Measurements from ENCODE around the gene TBC1D13. TPM values are rescaled to one million over a fixed set of nuclear protein-coding genes. Genes with fewer than 3 reads are reported as not detected.

Gene TBC1D13
- total and polyA plus RNA-seq, 2 of the 13 experiments (the other 11 are each of a cell fraction or from before 2014, with no cell fraction given) = 17.9 to 19.7 TPM

DNA sequence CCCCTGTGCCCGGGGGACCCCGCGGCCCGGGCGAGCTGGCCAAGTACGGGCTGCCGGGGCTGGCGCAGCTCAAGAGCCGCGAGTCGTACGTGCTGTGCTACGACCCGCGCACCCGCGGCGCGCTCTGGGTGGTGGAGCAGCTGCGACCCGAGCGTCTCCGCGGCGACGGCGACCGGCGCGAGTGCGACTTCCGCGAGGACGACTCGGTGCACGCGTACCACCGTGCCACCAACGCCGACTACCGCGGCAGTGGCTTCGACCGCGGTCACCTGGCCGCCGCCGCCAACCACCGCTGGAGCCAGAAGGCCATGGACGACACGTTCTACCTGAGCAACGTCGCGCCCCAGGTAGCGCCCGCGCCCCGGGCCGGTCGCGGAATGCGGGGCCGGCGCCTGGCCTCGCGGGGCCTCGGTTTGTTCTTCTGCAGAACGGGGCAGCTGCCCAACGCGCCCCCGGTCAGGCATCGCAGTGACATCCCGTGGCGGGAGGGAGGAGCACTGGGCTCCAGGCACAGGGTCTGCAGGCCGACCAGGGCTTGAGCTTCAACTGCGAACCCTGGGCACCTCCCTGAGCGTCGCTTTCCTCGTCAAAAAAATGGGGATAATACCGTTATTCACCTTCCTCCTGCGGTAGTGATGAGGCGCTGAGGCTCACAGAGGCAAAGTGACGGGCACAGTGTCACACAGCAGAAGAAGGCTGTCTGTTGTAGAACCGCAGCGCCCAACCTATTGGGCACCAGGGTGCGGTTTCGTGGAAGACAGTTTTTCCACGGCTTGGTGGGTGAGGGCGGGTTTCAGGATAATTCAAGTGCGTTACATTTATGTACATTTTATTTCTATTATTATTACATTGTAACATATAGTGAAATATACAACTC is 32.0 kb downstream of the TBC1D13 start (continued):
- TF ChIP-seq, protein P1, sequence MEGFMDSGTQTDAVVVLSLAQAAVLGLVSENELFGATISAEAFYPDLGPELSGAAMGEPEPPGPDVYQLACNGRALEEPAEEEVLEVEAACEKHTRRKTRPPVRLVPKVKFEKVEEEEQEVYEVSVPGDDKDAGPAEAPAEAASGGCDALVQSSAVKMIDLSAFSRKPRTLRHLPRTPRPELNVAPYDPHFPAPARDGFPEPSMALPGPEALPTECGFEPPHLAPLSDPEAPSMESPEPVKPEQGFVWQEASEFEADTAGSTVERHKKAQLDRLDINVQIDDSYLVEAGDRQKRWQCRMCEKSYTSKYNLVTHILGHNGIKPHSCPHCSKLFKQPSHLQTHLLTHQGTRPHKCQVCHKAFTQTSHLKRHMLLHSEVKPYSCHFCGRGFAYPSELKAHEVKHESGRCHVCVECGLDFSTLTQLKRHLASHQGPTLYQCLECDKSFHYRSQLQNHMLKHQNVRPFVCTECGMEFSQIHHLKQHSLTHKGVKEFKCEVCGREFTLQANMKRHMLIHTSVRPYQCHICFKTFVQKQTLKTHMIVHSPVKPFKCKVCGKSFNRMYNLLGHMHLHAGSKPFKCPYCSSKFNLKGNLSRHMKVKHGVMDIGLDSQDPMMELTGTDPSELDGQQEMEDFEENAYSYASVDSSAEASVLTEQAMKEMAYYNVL (CRISPR knock-in tag; IDR thresholded peaks at IDR 0.05; ENCODE audit: borderline replicate concordance) = peak; percentile 50; the same call in 1 of the 2 replicates
- TF ChIP-seq FOSL2 (CRISPR knock-in tag; IDR thresholded peaks at IDR 0.05) (no peak), ZNF296 (CRISPR knock-in tag; conservative IDR thresholded peaks at IDR 0.05) (no peak), YY1 (IDR thresholded peaks at IDR 0.05; ENCODE audit: insufficient read depth, insufficient replicate concordance, low read depth, low read length) (no peak), NR2F6 (IDR thresholded peaks at IDR 0.05) (no peak), NR2F6 (CRISPR knock-in tag; IDR thresholded peaks at IDR 0.05) (no peak), ZBTB38 (CRISPR knock-in tag; IDR thresholded peaks at IDR 0.05) (peak; percentile 77), YEATS4 (CRISPR knock-in tag; IDR thresholded peaks at IDR 0.05; ENCODE audit: borderline replicate concordance) (no peak; the same call in none of the 2 replicates), REST (IDR thresholded peaks at IDR 0.05; ENCODE audit: borderline replicate concordance in 1 of 2, low read depth in 1 of 2, low read length in 2 of 2) (no peak), DNMT1 (CRISPR knock-in tag; IDR thresholded peaks at IDR 0.05) (0 out of 2 replicates have a peak, but pooled peaks have one; percentile 70), ATF7-NPFF (CRISPR knock-in tag; IDR thresholded peaks at IDR 0.05; ENCODE audit: low read depth) (peak; percentile 79), SOX6 (IDR thresholded peaks at IDR 0.05) (no peak), SOX6 (CRISPR knock-in tag; IDR thresholded peaks at IDR 0.05) (peak; percentile 16; the same call in 1 of the 2 replicates), ZNF343 (CRISPR knock-in tag; IDR thresholded peaks at IDR 0.05) (no peak; the same call in 1 of the 2 replicates), HOXA7 (CRISPR knock-in tag; IDR thresholded peaks at IDR 0.05) (no peak), CEBPG (CRISPR knock-in tag; IDR thresholded peaks at IDR 0.05) (no peak), ZNF563 (CRISPR knock-in tag; IDR thresholded peaks at IDR 0.05) (peak; percentile 89), ZBTB7A (CRISPR knock-in tag; IDR thresholded peaks at IDR 0.05) (no peak), KLF9 (CRISPR knock-in tag; IDR thresholded peaks at IDR 0.05; ENCODE audit: low read depth) (no peak), KDM5B (CRISPR knock-in tag; IDR thresholded peaks at IDR 0.05; ENCODE audit: borderline replicate concordance) (no peak; the same call in 1 of the 2 replicates)
- TF ChIP-seq, protein P2, sequence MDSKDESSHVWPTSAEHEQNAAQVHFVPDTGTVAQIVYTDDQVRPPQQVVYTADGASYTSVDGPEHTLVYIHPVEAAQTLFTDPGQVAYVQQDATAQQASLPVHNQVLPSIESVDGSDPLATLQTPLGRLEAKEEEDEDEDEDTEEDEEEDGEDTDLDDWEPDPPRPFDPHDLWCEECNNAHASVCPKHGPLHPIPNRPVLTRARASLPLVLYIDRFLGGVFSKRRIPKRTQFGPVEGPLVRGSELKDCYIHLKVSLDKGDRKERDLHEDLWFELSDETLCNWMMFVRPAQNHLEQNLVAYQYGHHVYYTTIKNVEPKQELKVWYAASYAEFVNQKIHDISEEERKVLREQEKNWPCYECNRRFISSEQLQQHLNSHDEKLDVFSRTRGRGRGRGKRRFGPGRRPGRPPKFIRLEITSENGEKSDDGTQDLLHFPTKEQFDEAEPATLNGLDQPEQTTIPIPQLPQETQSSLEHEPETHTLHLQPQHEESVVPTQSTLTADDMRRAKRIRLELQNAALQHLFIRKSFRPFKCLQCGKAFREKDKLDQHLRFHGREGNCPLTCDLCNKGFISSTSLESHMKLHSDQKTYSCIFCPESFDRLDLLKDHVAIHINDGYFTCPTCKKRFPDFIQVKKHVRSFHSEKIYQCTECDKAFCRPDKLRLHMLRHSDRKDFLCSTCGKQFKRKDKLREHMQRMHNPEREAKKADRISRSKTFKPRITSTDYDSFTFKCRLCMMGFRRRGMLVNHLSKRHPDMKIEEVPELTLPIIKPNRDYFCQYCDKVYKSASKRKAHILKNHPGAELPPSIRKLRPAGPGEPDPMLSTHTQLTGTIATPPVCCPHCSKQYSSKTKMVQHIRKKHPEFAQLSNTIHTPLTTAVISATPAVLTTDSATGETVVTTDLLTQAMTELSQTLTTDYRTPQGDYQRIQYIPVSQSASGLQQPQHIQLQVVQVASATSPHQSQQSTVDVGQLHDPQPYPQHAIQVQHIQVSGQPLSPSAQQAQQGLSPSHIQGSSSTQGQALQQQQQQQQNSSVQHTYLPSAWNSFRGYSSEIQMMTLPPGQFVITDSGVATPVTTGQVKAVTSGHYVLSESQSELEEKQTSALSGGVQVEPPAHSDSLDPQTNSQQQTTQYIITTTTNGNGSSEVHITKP (CRISPR knock-in tag; IDR thresholded peaks at IDR 0.05; ENCODE audit: low read depth) = no peak
